GM19455 (cell line): Measurements from ENCODE around the gene CYTH4.

ENCODE experiments used
- ATAC-seq: cut with Tn5 transposase; IDR thresholded peaks from one replicate; pipeline ENCODE4 v1.9.1; 2021; ENCODE audit not compliant: unreplicated experiment

The CYTH4 gene

DNA sequence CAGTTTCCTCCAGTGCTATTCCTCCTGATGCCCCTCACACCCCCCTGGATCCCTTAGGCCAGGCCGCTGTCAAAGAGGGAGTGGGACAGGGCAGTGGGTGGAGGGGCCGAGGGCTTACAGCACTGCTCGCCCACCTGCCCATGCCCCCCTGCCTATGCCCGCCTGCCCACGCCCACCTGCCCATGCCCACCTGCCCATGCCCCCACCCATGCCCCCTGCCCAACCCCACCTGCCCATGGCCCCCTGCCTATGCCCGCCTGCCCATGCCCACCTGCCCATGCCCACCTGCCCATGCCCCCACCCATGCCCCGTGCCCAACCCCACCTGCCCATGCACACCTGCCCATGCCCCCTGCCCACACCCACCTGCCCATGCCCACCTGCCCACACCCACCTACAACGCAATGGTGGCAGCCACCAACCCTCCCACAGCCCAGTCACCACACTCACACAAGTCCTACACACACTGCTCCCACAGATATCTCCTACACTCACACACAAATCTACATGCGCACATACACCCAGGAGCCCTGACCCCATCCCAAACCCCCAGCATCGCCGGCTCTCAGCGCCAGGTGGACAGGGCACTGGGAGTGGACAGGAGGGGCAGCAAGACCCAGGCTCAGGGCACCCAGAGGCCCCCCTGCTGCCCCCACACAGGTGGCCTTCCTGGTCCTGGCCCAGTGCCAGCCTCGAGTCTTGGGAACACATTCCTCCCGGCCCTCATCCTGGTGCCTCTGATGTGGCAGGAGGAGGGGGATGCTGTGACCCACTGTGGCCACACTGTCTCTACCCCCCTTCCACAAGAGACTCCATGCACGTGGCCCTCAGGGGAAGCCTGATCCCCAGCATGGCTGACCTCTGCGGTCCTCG, 61.8 kb downstream of the CYTH4 start:
- ATAC-seq: no peak

DNA sequence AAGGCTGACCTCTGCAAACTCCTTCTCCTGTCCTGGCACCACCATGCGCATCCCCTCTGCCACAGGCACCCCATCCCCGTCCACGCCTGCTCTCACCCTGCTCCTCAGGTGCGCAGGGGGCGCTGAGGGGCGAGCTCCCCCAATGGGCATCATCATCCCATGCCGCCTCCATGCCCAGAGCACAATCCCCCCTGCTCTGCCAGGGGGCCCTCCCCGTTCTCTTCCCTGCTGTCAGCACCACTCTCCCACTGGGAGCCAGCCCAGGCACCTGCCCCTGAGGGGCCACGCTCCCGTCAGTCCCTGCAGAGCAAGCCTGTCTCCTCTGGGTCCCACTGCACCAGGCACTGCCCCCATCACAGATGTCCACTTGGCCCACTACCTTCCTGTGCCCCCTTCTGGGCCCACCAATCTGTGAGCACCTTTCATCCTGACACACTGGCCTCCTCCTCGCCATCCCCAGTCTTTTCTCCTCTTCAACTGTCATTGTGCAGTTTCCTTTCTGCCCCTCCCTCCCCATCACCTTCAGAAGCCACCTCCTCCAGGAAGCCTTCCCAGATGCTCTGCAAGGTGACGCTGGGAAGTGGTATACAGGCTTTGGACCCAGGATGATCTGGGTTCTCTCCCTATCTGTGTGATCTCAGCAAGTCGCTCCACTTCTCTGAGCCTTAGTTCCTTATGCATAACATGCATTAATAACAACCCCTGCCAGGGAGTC, 62.6 kb downstream of the CYTH4 start:
- ATAC-seq: no peak

DNA sequence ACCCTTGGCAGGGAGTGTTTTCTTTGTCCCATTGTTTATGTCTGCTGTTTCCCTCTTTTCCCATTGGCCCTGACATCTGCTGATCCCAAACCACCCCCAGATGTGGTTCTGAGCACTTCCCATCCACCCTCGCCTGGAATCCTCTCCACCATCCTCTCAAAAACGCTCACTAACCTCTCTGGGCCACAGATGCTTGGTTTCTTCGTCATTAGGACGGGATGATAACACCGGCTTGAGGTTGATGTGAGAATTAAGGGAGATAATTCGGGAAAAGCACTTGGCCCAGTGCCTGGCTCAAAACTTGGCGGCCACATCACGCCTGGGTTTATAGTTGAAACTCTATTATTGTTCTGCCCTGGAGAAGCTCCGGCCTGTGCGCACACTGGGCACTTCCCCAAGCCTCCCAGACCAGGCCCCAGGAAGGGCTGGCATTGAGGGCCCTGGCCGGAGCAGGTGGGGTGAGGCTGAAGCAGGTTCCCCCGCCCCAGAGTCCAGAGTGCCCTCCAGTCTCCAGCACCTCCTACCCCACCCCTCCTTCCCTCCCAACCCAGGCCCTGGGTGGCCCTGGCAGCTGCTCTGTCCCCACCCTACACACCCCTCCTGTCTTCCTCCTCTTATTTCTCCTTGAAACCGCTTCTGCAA, 63.7 kb downstream of the CYTH4 start:
- ATAC-seq: no peak

DNA sequence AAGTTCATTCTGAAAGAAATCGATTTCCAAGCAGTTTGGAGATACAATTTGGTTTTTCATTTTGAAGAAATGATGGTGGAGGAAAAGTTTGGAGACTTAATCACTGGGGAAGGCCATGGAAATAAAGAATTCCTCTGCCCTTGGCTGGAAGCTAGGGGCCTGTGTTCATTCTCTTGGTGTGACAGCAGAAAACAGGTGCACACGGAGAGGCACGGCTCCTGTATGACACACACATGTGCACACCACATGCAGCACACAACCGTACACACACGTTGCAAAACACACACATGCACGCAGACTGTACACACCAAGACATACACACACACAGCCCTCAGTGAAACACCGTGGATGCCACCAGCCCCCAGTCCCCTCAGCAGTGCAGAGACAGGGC, 64.2 kb downstream of the CYTH4 start:
- ATAC-seq: no peak

DNA sequence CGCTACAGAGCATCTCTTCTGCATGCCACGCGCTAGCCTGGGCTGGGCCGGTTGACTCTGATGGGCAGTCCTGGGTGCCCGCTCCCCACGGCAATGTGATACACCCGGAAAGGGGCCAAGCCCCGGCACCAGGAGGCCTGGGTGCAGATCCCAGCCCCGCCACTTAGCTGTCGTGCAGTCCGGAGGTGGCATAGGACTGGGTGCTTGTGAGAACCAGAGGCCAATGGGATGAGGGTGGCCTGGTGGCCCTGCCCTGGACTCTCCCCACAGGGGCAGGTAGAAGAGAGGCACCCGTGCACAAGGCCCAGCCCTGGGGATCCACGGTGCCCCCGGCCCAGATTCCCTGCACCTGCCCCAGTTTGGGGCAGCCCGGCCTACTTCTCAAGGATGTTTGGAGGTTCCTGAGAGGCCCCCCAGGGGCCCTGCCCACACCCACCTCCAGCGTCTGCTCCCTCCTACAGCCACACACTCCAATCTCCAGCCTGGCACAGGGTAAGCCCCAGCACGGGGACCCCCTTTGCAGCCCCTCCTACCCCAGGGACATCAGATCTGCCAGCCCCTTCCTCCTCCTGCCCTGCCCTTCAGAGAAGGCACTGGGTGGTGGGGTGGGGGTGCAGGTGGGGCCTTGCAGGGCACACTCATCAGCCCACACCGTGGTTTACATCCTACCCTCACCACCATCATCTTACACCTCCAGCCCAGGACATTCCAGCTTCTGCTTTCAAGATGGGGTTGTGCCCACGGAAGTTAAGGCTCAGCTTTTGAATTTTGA, 66.9 kb downstream of the CYTH4 start:
- no peak for ATAC-seq

DNA sequence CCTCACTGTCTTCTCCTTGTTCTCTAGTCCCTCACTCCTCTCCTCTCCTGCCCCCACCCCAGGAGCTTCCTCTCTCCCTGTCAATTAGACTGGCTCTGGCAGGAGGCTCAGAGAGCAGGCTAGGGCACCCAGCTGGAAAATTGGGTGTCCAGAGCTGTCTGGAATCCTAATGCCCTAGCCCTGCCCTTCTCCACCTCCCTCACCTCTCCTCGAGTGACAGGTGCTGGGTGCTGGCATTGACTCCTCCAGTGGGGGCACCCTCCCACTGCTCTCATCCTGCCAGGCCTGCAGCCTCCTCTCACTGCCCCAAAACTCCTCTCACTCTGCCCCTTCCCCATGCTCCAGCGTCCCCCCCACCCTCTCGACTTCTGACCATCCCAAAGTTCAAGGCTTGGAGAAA, 68.9 kb downstream of the CYTH4 start:
- no peak for ATAC-seq

DNA sequence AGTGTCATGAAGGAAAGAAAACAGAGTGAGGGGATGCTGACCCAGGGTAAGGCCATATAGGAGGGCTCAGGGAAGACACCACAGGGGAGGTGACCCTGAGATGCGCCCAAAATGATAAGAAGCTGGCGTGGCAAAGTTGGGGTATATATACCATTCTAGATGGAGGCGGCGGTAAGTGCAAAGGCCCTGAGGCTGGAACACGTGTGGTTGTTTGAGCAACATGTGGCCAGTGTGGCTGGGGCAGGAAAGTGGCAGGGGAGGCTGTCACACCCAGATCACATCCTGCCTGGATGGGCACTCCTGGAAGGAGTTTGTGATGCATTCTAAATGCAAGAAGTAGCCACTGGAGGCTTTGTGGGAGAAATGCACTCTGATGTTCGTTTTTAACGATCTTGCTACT, 70.2 kb downstream of the CYTH4 start:
- ATAC-seq: no peak

DNA sequence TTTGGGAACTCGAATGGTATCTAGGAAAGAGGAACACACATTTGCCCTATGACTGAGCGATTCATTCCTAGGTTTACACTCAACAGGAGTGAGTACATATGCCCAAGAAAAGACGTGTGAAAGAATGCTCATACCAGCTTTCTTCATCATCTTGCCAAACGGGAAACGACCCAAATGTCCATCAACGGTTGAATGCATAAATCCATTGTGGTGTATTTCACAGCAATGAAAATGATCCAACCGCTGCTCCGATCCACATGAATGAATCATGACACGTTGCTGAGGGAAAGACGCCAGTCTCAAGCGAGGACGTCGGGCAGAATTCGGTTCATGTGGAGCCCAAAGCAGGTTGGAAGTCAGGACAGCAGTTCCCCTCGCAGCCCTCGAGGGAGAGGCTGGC, 71.5 kb downstream of the CYTH4 start:
- ATAC-seq: no peak

DNA sequence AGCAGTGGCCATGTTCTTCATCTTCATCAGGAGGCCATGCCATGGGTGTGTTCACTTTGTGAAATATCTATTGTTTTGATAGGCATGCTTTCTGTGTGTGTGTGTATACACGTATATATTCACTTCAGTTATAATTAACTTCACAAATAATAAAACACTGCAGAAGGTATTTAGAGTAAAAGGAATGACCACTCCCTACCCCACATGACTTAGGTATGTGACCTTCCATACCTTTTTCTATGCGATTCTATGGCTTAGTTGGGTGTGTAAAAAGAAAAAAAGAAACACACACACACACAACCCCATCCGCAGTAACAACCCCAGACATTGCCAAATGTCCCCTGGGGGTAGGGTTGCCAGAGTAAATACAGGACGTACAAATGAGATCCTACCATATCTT, 72.0 kb downstream of the CYTH4 start:
- no peak for ATAC-seq

DNA sequence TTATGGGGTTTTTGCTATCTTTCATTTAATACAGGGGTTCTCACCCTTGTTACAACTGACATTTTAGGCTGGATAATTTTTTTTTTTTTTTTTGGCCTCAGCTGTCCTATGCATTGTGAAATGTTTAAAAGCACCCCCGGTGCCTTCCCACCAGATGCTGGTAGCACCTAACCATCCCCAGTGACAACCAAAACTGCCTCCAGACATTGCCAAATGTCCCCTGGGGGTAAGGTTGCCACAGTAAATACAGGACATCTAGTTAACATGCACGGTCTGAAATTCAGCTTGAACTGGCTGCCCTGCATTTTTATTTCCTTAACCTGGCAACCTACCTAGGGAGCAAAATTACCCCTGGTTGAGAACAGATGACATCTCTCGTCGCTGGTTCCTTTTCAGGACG, 72.4 kb downstream of the CYTH4 start:
- ATAC-seq: no peak

DNA sequence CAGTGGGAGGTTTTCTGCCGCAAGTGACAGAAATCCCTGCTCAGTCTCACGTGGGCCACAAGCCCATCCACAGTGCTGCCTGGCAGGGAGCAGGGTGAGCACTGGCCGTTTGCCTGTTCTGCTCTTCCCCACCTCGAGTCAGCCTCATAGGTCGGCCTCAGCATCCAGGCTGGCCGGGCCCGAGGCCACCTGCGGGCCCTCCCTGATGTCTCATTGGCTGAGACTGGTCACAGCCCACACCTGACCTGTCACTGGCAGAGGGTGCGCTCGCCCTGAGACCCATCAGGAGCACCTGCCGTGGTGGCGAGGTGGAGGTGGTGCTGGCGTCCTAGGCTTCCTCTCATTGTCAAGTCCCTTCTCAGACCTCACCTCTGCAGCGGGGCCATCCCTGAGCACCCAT, 72.9 kb downstream of the CYTH4 start:
- no peak for ATAC-seq

DNA sequence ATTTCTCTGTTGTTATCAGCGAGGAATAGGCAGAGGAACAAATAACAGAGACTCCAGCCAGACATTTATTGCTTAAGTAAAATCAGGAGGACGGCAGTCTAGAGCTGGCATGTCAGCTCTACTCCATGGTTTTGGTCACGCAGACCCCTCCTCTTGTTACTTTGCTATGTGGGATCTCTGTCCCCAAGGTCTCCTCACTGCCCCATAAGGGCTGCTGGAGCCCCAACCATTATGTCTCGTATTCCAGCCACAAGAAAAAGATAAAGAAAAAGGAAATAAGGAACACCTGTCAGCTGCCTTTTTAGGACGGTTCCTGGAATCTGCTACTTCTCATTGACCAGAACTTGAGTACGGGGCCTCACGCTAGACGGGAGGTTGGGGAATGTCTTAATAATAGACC, 74.6 kb downstream of the CYTH4 start:
- no peak for ATAC-seq

DNA sequence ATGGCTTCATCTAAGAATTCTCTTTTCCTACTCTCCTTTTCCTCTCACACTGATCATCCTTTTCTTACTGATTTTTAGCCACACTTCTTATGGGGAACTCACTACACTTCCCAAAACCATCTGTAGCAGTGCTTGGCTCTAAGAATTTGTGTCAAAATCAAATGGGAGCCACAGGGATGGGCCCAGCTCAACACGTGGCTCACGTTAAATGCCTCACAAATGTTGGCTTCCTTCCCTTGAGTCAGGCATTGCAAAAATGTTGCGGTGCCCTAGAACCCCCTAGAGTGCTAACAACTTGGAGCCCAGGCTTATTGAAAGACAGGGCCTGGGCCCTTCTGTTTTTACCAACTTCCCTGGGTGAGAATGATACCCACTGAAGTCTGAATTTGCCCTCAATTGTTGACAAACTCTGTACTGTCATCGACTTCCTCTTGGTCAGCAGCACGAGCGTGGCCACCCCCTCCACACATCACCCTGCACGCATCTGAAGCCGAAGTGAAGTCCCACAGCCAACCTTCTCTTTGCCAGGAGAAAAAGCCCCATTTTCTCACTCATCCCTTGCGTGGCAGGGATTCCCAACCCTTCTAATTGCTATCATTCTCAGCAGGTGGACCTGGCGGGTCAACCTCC, 75.3 kb downstream of the CYTH4 start:
- ATAC-seq: no peak

DNA sequence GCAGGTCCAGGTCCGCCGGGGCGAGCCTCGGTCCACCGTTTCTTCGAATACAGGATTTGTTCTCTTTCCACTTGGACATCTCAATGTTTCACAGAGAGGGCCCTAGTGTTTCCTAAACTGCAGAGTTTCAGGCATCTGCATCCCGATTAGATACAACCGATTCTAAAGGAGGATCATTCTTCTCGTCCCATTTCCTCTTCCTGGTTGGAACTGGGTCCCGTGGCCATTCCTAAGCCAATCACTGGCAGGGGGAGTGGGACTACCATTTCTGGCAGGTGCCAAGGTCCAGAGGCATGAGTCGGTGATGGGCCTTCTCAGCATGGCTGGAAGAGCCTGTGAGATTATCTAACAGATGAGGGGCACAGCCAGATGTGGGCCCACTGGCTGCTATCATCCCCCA, 76.1 kb downstream of the CYTH4 start:
- ATAC-seq: no peak

DNA sequence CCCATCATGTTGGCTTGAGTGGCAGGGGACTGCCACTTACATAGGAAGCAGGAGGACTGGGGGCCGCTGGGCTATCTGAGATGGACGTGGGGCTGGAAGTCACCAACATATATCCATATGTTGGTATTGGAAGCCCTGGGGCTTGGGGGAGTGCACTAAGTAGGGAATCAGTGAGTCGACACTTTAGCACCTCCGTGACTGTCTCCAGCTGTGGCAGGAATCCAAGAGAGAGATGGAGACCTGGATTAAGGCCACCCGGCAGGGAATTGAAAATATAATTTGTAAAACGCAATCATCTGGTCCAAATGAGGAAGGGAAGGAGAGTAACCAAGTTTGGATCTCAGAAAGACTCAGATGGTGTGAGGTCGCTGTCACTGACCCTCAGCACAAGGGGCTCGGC, 76.6 kb downstream of the CYTH4 start:
- no peak for ATAC-seq

DNA sequence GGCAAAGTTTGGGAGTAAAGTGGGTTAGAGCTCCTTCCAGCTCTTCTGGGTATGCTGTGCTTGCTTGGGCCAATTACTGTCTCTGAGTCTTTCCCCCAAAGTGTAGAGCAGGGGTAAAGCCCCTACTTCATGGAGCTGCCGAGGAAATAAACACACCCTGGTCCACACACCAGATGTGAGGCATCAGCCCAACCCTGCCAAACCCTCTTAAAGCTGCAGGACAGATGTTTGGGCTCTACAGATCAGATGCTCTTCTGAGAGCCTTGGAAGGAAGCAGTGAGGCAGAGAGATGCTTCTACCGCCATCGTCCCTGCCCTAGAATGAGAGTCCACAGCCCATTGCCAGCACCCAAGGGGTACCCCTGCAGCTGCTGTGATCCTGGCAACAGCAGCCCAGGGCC, 80.3 kb downstream of the CYTH4 start:
- no peak for ATAC-seq

DNA sequence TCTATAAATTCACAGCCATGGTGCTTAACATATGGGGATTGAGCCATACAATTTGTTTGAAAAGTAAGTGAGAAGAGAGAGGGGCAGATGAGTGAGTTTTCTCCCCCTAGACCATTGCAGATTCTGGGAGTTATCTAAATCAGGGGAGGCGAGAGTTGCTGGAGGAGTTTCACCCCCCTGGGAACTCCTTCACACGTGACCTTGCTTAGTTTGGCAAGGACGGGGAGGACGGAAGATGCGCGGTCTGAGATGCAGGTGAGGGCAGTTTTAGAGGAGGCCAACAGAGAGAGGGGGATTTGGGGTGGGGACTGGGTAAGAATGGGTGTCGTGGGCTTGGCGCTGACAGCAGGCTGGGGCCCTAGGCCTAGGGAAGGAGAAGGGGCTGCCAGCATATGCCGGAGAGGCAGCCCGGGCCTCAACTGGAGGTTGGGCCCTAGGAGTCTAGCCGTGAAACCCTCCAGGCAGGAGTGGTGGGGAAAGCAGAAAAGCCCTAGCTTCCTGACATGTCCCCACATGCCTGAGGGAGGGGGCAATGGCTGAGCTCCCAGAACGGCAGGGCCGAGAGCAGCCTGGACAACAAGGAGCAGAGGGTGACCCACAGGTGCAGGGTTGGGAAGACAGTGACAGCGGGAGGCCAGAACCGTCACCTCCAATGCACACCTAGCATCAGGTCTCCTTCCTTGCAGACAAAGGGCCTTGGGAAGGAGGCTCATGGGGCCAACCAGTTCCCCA, 81.1 kb downstream of the CYTH4 start:
- ATAC-seq: no peak
